Astrocyte of the spinal cord (primary cell): ENCODE measurements around the gene LRRC7.

Source experiments
- DNase-seq: peaks from one replicate; pipeline ENCODE4 v3.0.0; 2011; ENCODE audit warnings: low read depth, low spot score
- H3K4me3 ChIP-seq: 2 replicates; pipeline ENCODE4 v1.5.1; 2011; ENCODE audit warnings: low read depth, mild to moderate bottlenecking, low read length, moderate library complexity
- CTCF ChIP-seq: IDR thresholded peaks from 2 replicates; pipeline ENCODE4 v1.5.1; 2012; ENCODE audit warnings: low read depth, mild to moderate bottlenecking, low read length, inconsistent platforms
- in situ Hi-C: cut with HindIII; loops from 2 replicates; pipeline ENCODE4 v1.10.0; 2017; ENCODE audit warnings: low sequenced_read_pairs

The LRRC7 gene

GRCh38 chr1:69611316-69611715 lies 43.6 kb downstream of the LRRC7 start:
- no peak for TF ChIP-seq CTCF
- no peak overlapping the region for H3K4me3 ChIP-seq
- no peak for DNase-seq
- in situ Hi-C loops, result no loop called here

- no peak for TF ChIP-seq CTCF
- DNase-seq, result no peak
- H3K4me3 ChIP-seq, result no peak overlapping the region
- in situ Hi-C loops, result no loop called here
Measured at GRCh38 chr1:69613414-69613813, 45.7 kb downstream of the LRRC7 start.

- no peak for TF ChIP-seq CTCF
- H3K4me3 ChIP-seq, result no peak overlapping the region
- in situ Hi-C loops, result no loop called here
- DNase-seq, result no peak
Measured at GRCh38 chr1:69638673-69639072, 71.0 kb downstream of the LRRC7 start.

- no peak for DNase-seq
- in situ Hi-C loops, result no loop called here
- H3K4me3 ChIP-seq, result no peak overlapping the region
- no peak for TF ChIP-seq CTCF
Measured at GRCh38 chr1:69639159-69639558, 71.4 kb downstream of the LRRC7 start.

- in situ Hi-C loops, result no loop called here
- H3K4me3 ChIP-seq, result no peak overlapping the region
- no peak for TF ChIP-seq CTCF
- no peak for DNase-seq
Measured at GRCh38 chr1:69643266-69643665, 75.5 kb downstream of the LRRC7 start.

- in situ Hi-C loops, result no loop called here
- no peak for DNase-seq
- TF ChIP-seq CTCF, result no peak
- H3K4me3 ChIP-seq, result no peak overlapping the region
Measured at GRCh38 chr1:69645477-69645876, 77.8 kb downstream of the LRRC7 start.

- no peak overlapping the region for H3K4me3 ChIP-seq
- in situ Hi-C loops, result no loop called here
- peak; percentile 7 for DNase-seq
- TF ChIP-seq CTCF, result no peak
Measured at GRCh38 chr1:69648486-69648885, 80.8 kb downstream of the LRRC7 start.
